Stimulated activated naive CD8-positive, alpha-beta T cell treated with anti-CD3 and anti-CD28 coated beads, Interleukin-15, Interleukin-2, amounts not matched to agents 100 ng/mL and 50 ng/mL, for 24 hours (primary cell): Measurements from ENCODE around the gene ATF7.
A peak's percentile ranks its signal among the peaks of the same experiment; 100 is the strongest.

Experiments used
- H3K27ac Mint-ChIP-seq: one replicate; pipeline ENCODE4 v1.8.0; 2021; ENCODE audit warnings: mild to moderate bottlenecking, mixed read lengths
- H3K27me3 Mint-ChIP-seq: one replicate; pipeline ENCODE4 v1.8.0; 2021; ENCODE audit warnings: mixed read lengths
- H3K36me3 Mint-ChIP-seq: one replicate; pipeline ENCODE4 v1.8.0; 2021; ENCODE audit warnings: low read depth, mixed read lengths
- H3K4me1 Mint-ChIP-seq: one replicate; pipeline ENCODE4 v1.8.0; 2021; ENCODE audit warnings: low read depth, mixed read lengths
- H3K4me3 Mint-ChIP-seq: one replicate; pipeline ENCODE4 v1.8.0; 2021; ENCODE audit warnings: mild to moderate bottlenecking, mixed read lengths
- H3K9me3 Mint-ChIP-seq: one replicate; pipeline ENCODE4 v1.8.0; 2021; ENCODE audit warnings: mixed read lengths

Gene ATF7

GRCh38 chr12:53479331-53479730, 146.9 kb downstream of the ATF7 start:
- peak overlapping the region; percentile 49 for H3K27ac Mint-ChIP-seq
- peaks cover 75% of the 10 kb centered on the region for H3K36me3 Mint-ChIP-seq

GRCh38 chr12:53478865-53479264, 147.3 kb downstream of the ATF7 start:
- H3K4me3 Mint-ChIP-seq = no peak overlapping the region

More at GRCh38 chr12:53479331-53479730, 146.9 kb downstream of the ATF7 start:
- H3K4me3 Mint-ChIP-seq = no peak overlapping the region
- H3K9me3 Mint-ChIP-seq = no peaks in the 10 kb centered on the region
- no peaks in the 10 kb centered on the region for H3K27me3 Mint-ChIP-seq
- H3K4me1 Mint-ChIP-seq = peaks cover 31% of the 10 kb centered on the region

GRCh38 chr12:53476769-53477209, 149.4 kb downstream of the ATF7 start:
- Mint-ChIP-seq H3K27me3 (no peaks in the 10 kb centered on the region), H3K4me3 (no peak overlapping the region), H3K4me1 (peaks cover 55% of the 10 kb centered on the region), H3K27ac (peak overlapping the region; percentile 45), H3K9me3 (no peaks in the 10 kb centered on the region), H3K36me3 (peaks cover 84% of the 10 kb centered on the region)

More at GRCh38 chr12:53478865-53479264, 147.3 kb downstream of the ATF7 start:
- H3K27me3 Mint-ChIP-seq = no peaks in the 10 kb centered on the region
- peak overlapping the region; percentile 49 for H3K27ac Mint-ChIP-seq
- no peaks in the 10 kb centered on the region for H3K9me3 Mint-ChIP-seq
- H3K36me3 Mint-ChIP-seq = peaks cover 75% of the 10 kb centered on the region
- H3K4me1 Mint-ChIP-seq = peaks cover 36% of the 10 kb centered on the region

GRCh38 chr12:53474819-53475218, 151.4 kb downstream of the ATF7 start:
- Mint-ChIP-seq H3K4me1 (peaks cover 66% of the 10 kb centered on the region), H3K9me3 (no peaks in the 10 kb centered on the region), H3K27ac (peak overlapping the region; percentile 90), H3K4me3 (peak overlapping the region; percentile 38), H3K27me3 (no peaks in the 10 kb centered on the region), H3K36me3 (peaks cover 88% of the 10 kb centered on the region)

GRCh38 chr12:53474077-53474476, 152.1 kb downstream of the ATF7 start:
- no peaks in the 10 kb centered on the region for H3K9me3 Mint-ChIP-seq
- peaks cover 81% of the 10 kb centered on the region for H3K36me3 Mint-ChIP-seq
- H3K4me1 Mint-ChIP-seq = peaks cover 66% of the 10 kb centered on the region
- peak overlapping the region; percentile 90 for H3K27ac Mint-ChIP-seq
- H3K27me3 Mint-ChIP-seq = no peaks in the 10 kb centered on the region
- H3K4me3 Mint-ChIP-seq = peak overlapping the region; percentile 38

- peaks cover 85% of the 10 kb centered on the region for H3K36me3 Mint-ChIP-seq
- no peaks in the 10 kb centered on the region for H3K27me3 Mint-ChIP-seq
- peaks cover 65% of the 10 kb centered on the region for H3K4me1 Mint-ChIP-seq
- H3K9me3 Mint-ChIP-seq = no peaks in the 10 kb centered on the region
- no peak overlapping the region for H3K27ac Mint-ChIP-seq
- H3K4me3 Mint-ChIP-seq = no peak overlapping the region
Observed at GRCh38 chr12:53472056-53472582, 154.1 kb downstream of the ATF7 start.

GRCh38 chr12:53468282-53468681, 157.9 kb downstream of the ATF7 start:
- Mint-ChIP-seq H3K9me3 (no peaks in the 10 kb centered on the region), H3K4me1 (peaks cover 48% of the 10 kb centered on the region), H3K36me3 (peaks cover 83% of the 10 kb centered on the region), H3K4me3 (no peak overlapping the region), H3K27me3 (no peaks in the 10 kb centered on the region), H3K27ac (peak overlapping the region; percentile 75)

- H3K4me3 Mint-ChIP-seq = no peak overlapping the region
- peaks cover 49% of the 10 kb centered on the region for H3K4me1 Mint-ChIP-seq
- no peaks in the 10 kb centered on the region for H3K9me3 Mint-ChIP-seq
- H3K36me3 Mint-ChIP-seq = peaks cover 85% of the 10 kb centered on the region
- no peaks in the 10 kb centered on the region for H3K27me3 Mint-ChIP-seq
- H3K27ac Mint-ChIP-seq = peak overlapping the region; percentile 45
Observed at GRCh38 chr12:53467880-53468279, 158.3 kb downstream of the ATF7 start.

- peaks cover 85% of the 10 kb centered on the region for H3K36me3 Mint-ChIP-seq
- no peaks in the 10 kb centered on the region for H3K27me3 Mint-ChIP-seq
- no peak overlapping the region for H3K4me3 Mint-ChIP-seq
- no peaks in the 10 kb centered on the region for H3K9me3 Mint-ChIP-seq
- H3K4me1 Mint-ChIP-seq = peaks cover 46% of the 10 kb centered on the region
- peak overlapping the region; percentile 61 for H3K27ac Mint-ChIP-seq
Observed at GRCh38 chr12:53467082-53467481, 159.1 kb downstream of the ATF7 start.

- Mint-ChIP-seq H3K4me1 (peaks cover 44% of the 10 kb centered on the region), H3K36me3 (peaks cover 85% of the 10 kb centered on the region), H3K27ac (peak overlapping the region; percentile 61)
Observed at GRCh38 chr12:53466640-53467039, 159.5 kb downstream of the ATF7 start.

GRCh38 chr12:53465679-53466078, 160.5 kb downstream of the ATF7 start:
- Mint-ChIP-seq H3K4me1 (peaks cover 45% of the 10 kb centered on the region), H3K27ac (peak overlapping the region; percentile 72), H3K27me3 (no peaks in the 10 kb centered on the region), H3K4me3 (no peak overlapping the region), H3K36me3 (peaks cover 86% of the 10 kb centered on the region), H3K9me3 (no peaks in the 10 kb centered on the region)

More at GRCh38 chr12:53466640-53467039, 159.5 kb downstream of the ATF7 start:
- Mint-ChIP-seq H3K4me3 (no peak overlapping the region), H3K27me3 (no peaks in the 10 kb centered on the region), H3K9me3 (no peaks in the 10 kb centered on the region)

GRCh38 chr12:53464685-53465418, 161.3 kb downstream of the ATF7 start:
- H3K27ac Mint-ChIP-seq = peak overlapping the region; percentile 9
- no peaks in the 10 kb centered on the region for H3K27me3 Mint-ChIP-seq
- no peaks in the 10 kb centered on the region for H3K9me3 Mint-ChIP-seq
- H3K4me3 Mint-ChIP-seq = no peak overlapping the region
- H3K4me1 Mint-ChIP-seq = peaks cover 49% of the 10 kb centered on the region
- peaks cover 90% of the 10 kb centered on the region for H3K36me3 Mint-ChIP-seq

GRCh38 chr12:53463802-53464560, 162.2 kb downstream of the ATF7 start:
- no peaks in the 10 kb centered on the region for H3K27me3 Mint-ChIP-seq
- no peak overlapping the region for H3K27ac Mint-ChIP-seq
- peaks cover 98% of the 10 kb centered on the region for H3K36me3 Mint-ChIP-seq
- no peaks in the 10 kb centered on the region for H3K9me3 Mint-ChIP-seq
- H3K4me1 Mint-ChIP-seq = peaks cover 55% of the 10 kb centered on the region
- H3K4me3 Mint-ChIP-seq = no peak overlapping the region

GRCh38 chr12:53462935-53463334, 163.2 kb downstream of the ATF7 start:
- no peak overlapping the region for H3K4me3 Mint-ChIP-seq
- peaks cover 59% of the 10 kb centered on the region for H3K4me1 Mint-ChIP-seq
- no peaks in the 10 kb centered on the region for H3K27me3 Mint-ChIP-seq
- no peaks in the 10 kb centered on the region for H3K9me3 Mint-ChIP-seq
- peak overlapping the region; percentile 76 for H3K27ac Mint-ChIP-seq
- peaks cover 98% of the 10 kb centered on the region for H3K36me3 Mint-ChIP-seq

GRCh38 chr12:53461591-53461990, 164.6 kb downstream of the ATF7 start:
- H3K36me3 Mint-ChIP-seq = peaks cover 98% of the 10 kb centered on the region
- peaks cover 58% of the 10 kb centered on the region for H3K4me1 Mint-ChIP-seq
- no peak overlapping the region for H3K27ac Mint-ChIP-seq

More at GRCh38 chr12:53461591-53461990, 164.6 kb downstream of the ATF7 start:
- Mint-ChIP-seq H3K4me3 (no peak overlapping the region), H3K9me3 (no peaks in the 10 kb centered on the region), H3K27me3 (no peaks in the 10 kb centered on the region)
